ENCODE results near the gene CLEC16A.

CLEC16A gene

DNA sequence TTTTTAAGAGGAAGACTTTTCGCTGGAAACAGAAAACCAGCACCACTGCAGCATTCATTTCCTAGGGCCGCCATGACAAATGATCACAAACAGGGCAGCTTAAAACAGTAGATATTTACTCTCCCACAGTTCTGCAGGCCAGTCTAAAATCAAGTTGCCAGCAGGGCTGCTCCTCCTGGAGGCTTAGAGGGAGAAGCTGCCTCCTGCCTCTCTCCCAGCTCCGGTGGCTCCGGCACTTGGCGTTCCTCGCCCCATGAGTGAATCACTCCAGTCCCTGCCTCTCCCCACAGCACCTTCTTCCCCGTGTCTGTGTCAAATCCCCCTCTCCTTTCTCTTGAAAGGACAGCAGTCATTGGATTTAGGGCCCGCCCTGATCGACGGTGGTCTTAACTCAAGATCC, 239.6 kb downstream of the CLEC16A start:
- DNase-seq, result no peak

DNA sequence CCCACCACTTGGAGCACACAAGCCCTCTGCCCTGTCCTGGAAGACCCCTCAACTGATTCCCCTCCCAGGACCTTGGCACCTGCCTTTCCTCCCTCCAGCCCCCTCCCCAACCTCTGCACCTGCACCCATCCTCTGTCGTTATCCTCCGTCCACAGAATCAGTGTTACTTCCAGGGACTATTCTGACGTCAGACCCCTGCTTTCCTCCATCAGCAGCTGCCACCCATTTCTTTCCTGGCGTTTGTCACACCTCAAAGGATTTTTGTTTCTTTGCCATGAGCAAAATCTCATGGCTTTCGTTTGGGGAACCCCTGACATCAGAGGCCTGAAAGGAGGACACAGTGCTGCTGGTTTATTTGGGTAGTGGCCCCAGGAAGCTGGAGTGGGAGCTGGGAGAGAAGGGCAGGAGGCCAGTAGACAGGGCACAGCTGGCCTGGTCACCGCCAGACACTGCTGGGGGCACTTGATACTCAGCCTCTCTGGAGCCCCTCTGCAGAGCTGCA, 243.2 kb downstream of the CLEC16A start:
- DNase-seq, result no peak

DNA sequence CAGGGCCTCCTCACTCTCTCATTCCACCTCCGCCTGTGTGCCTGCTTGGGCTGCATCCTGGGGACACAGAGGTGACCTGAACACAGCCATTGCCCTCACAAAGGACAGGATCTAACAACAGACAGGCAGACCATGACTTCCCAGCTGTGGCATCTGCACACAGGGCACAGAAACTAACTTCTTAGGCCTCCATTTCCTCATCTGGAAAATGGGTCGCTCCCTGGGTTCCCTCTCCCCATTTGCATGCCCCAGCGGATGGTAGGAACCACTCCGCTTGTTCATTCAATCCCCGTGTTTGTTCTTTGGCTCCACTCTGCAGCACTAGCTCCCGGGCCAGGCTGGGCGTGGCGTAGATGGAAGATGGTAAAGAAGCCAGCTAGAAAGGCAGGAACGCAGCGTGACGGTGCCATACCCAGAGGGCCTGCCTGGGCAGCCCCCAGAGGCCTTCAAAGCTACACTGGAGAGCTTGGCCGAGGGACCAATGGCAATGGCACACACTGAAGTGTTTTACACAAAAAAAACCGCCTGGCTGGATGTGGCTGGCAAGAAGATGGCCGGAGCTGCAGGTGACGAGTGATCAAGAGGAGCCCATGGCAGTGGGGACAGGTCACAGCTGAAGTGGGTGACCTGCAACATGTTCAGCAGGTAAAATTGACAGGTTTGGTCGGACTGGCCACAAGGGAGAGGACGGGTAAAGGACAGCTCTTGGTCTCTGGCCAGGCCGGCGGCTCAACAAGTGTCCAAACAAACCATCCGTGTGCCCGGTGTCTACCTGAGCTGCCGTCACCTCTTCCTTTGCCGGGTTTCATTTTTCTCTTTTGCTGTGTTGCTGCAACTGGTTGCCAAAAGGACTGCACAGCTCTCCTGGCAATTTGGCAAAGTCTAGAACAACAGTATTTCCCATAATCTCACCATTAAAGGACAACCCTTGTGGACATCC, 244.7 kb downstream of the CLEC16A start:
- DNase-seq, result no peak

DNA sequence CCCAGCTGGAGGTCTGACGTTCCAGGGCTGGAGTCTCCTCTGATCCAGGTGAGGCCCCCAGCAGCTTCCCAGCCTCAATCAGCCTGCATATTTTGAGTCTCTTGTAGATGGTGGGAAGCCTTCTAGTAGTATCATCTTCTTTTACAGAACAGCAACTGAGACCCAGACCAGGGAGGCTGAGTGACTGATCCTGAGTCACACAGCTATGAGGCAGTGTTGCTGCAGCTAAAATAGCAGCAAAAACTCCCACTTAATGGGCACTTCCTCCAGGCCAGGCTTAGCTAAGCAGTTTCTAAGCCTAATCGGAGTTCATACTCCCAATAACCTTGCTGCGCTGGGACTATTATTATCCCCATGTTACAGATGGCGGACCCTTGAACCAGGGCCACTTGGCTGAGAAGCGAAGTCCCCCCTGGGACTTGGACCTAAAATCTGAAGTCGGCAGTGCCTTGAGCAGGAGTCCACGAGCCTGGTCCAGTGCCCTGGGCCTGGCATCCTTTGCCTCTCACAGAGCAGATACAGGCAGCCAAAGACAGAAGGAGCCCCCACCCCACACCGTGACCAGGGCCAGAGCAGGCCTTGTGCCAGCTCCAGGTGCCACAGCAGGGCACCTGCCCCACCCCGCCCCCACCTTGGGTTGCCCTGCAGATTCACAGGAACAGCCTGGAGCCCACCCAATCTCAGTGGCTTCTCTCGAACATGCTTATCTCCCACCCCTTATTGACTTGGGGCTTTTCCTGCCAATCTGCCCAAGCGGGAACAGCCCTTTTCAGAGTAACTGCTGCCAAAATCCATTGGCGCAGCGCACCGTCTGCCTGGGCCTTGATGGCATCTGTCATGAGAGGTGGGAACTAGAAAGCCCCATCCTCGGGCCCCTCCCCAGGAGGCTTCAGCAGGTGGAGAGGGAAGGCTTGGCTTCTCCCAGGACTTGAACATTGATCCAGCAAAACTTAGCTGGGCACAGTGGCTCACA, 246.5 kb downstream of the CLEC16A start:
- DNase-seq, result peak; percentile 29

DNA sequence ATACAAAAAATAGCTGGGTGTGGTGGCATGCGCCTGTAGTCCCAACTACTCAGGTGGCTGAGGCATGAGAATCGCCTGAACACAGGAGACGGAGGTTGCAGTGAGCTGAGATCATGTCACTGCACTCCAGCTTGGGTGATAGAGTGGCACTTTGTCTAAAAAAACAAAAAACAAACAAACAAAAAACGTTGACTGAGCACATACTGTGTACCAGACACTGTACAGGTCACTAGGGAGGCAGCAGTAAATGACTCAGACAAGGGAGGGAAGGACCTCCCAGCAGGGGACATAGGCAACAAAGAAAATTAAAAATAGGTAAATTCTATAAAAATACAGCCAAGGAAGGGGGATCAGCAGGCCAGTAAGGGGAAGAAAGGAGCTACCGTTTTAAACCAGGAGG, 247.3 kb downstream of the CLEC16A start:
- no peak for DNase-seq

DNA sequence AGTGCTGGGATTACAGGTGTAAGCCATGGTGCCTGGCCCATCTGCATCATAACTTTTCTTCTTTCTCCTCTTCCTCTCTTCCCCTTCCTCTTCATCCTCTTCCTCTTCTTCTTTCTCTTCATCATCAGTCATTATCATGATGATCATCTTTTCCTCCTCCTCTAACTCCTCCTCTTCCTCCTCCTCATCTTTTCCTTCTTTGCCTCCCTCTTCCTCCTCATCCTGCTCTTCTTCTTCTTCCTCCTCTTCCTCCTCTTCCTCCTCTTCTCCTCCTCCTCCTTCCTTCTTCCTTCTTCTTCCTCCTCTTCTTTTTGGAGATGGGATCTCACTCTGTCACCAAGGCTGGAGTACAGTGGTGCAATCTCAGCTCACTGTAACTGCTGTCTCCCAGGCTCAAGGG, 249.1 kb downstream of the CLEC16A start:
- DNase-seq, result no peak

DNA sequence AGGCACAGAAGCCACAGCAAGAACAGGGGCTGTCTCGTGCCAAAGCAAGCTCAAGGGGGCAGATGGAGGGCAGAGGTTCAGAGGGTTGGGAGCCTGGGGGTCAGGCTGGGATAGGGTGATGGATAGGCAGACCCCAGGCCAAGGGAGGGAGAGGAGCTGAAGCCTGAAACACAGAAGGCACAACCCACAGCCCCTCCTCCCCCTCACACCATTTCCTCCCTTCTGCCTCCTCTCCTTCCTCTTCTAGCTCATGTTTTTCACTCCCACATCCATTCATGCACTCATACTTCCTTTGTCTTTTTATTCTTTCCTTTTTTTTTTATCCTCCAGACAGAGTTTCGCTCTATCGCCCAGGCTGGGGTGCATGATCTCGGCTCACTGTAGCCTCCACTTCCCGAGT, 250.5 kb downstream of the CLEC16A start:
- DNase-seq, result no peak

DNA sequence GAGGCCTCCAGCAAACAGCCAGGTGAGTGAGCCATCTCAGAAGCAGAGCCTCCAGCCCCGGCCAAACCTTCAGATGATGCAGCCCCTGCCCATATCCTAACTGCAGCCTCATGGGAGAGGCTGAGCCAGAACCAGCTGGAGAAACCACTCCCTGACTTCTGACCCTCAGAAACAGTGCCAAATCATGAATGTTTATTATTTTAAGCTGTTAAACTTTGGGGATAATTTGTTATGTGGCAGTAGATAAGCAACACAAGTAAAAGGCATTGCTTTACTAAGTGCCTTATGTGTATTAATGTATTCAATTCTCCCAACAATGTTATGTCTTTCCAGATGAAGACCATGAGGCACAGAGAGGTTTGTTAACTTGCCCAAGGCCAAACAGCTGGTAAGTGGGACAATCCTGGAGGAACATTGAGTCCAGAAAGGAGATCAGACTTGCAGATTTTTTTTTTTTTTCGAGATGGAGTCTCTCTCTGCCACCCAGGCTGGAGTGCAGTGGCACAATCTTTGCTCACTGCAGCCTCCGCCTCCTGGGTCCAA, 252.0 kb downstream of the CLEC16A start:
- DNase-seq, result no peak

DNA sequence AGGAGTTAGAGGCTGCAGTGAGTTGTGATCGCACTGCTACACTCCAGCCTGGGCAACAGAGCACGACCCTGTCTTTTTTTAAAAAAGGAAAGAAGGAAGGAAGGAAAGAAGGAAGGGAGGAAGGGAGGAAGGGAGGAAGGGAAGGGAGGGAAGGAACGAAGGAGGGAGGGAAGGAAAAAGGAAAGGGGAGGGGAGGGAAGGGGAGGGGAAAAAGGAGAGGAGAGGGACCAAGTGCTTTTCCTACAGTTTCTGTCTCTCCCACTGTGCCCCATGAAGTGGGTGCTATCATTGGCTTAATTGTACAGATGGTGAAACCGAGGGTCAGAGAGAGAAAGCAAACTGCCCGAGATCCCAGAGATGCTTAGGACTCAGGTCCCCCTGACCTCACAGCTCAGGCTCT, 254.0 kb downstream of the CLEC16A start:
- no peak for DNase-seq

DNA sequence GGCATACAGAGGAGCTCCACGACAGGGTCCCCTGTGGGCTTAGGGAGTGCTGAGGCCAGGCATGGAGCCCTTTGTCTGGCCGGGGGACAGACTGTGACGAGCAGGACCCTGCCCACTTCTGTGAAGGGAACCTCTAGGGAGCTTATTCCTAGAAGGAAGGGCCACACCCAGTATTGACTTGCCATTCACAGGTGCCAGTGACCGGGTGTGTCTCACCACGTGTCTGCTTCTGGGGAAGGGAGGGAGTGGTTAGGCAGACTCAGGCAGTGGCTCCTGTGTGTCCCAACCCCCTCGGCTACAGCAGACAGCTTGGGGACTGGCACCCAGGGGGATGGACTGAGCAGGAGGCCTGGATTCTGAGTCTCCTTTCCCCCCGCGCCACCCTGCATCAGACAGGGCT, 254.5 kb downstream of the CLEC16A start:
- DNase-seq, result peak; percentile 88

DNA sequence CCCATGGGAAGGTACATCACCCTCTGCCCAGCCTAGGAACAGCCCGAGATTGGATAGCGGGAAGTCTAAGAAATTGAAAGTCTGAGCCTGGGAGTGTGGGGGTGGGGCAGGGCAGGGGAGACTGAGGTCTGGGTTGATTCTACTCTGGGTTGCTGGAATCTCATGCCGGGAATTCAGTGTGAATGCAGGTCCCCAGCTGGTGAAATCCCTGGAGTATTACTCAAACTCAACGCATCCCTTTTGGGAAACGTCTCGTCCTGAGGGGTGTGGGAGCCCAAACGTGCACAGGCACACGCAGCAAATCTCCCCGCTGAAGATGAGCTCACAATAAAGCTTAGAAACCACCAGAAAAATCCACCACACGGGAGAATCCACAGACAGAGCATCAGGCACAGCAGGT, 256.2 kb downstream of the CLEC16A start:
- no peak for DNase-seq

DNA sequence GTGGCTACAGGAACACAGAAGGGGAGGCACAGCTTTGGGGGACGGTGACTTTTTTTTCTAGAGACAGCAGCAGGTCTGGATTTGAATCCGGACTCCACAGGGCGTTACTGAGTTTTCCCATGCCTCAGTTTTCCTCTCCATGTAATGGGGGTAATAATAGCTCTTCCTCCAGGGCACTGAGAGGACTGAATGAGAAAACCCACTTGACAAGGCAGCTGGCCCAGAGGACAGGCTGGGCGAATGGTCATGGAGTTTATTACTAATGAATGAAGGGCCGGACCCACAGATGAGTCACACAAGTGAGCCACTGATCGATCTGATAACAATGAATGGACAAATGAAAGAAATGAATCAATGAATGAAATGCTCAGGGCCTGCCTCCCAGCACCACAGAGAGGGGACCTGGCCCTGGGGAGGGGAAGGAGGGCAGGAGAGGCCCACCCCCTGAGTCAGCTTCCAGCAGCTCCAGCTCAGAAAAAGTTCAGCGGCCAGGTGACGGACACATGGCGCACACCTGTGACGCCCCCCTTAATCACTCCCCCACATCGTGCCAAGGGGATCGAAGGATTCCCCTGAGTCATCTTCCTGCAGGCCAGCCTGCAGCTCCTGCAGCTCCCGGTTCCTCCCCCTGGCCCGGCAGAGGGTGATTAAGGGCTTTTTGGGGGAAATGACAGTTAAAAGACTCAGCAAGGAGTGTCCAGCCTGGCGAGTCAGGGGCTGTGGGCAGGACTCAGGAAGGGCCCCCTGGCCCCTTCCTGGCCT, 257.3 kb downstream of the CLEC16A start:
- DNase-seq, result peak; percentile 70

DNA sequence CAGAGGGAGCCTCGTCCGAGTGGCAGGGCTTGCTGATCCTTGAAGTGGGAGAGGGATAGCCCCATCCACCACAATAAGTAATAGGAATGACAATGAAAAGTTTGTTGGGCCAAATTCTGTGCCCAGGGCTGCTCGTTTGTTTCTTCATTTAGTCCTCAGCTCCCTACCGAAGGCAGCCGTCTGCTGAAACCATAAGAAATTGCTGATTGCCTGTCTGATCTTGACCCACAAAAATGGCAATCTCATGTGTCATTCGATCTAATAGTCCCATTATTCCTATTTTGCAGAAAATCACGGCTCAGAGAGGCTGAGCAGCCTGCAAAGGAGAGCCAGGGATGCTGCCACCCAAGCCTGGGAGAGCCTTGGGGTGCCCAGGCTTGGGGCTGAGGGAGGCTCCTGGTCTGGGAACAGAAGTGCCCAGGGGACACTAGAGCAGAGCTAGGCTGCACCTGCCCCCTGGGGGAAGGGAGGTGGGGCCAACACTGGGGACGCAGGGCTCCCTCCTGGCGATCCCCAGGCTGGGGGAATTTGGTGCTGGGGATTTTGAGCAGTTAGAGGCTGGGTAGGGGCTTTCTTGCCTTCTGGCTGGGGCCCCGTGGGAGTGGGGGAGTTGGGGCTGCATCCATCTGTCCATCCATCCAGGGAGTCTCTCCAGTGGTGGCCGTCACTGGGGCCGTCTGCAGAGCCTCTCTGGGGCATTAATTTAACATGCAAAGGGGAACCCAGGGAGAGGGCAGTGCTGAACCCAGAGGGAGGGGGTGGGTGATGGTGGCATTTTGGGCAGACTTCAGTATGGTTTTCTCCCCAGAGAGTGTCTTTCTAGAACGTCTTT, 258.1 kb downstream of the CLEC16A start:
- no peak for DNase-seq

DNA sequence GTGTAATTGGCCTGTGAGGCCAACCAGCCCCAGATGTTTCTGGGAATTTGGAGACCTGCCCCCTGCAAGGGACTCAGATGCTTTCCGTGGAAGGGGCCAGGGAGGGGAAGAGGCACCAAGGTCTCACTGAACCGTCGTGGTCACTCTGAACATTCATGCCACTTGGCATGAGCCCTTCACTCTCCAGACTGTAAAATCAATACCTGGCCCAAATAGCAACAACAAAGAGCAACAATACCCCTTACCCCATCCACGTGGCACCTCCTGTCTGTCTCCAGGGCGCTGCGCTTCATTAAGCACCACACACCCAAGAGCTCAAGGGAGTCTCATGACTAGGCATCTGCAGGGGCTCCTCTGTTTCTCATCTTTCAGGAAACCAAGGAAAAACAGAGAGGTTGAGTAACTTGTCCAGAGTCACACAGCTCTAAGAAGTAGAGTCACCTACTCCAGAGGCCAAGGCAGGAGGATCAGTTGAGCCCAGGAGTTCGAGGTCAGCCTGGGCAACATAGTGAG, 258.8 kb downstream of the CLEC16A start:
- no peak for DNase-seq

DNA sequence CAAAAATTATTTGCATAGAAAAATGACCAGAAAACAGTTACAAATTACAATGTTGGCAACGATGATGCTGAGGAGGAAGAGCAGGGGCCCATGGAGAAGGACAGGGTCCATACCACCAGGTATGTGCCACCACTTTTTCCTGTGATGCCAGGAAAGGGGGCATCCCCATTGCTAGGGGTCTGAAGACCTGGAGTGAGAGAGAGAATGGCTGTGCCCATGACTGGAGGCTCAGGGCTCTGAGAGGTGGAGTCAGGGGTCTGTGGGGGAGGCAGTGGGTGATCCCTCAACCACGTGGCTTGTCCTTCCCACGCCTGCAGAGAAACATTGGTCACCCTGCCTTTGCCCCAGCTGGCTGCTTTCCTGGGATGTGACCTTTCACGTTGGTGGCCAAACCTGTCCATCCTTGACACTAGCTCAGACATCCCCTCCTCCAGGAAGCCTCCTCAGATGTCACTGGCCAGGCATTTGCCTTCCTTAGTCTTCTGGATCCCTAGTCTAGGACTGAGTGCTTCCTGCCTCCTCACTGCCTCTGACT, 260.2 kb downstream of the CLEC16A start:
- no peak for DNase-seq

DNA sequence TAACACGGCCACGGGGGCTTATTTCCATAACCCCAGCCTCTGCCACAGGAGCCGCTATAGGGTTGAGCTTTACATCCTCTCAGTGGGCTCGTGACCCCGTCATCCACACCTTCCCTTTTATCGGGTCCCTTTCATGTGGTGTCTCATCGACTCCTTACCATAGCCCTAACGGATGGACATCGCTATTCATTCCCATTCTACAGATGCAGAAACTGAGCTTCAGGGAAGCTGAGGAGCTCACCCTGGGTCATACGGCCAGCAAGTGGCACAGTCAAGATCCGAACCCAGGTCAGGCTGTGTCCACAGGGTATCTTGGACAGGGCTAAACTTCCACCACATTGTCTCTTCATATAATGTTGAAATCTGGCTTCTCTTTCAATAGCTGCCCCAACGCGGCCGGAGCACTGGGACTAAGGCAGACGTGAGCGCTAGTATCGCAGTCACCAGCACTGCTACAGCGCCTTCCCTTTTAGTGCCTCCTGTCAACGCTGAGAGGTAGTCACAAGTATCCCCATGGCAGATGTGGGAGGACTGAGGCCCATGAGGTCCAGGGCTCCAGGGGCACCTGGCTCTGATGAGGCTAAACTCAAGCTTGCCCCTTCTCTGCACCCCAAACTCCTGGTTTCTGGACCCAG, 260.8 kb downstream of the CLEC16A start:
- DNase-seq, result no peak

DNA sequence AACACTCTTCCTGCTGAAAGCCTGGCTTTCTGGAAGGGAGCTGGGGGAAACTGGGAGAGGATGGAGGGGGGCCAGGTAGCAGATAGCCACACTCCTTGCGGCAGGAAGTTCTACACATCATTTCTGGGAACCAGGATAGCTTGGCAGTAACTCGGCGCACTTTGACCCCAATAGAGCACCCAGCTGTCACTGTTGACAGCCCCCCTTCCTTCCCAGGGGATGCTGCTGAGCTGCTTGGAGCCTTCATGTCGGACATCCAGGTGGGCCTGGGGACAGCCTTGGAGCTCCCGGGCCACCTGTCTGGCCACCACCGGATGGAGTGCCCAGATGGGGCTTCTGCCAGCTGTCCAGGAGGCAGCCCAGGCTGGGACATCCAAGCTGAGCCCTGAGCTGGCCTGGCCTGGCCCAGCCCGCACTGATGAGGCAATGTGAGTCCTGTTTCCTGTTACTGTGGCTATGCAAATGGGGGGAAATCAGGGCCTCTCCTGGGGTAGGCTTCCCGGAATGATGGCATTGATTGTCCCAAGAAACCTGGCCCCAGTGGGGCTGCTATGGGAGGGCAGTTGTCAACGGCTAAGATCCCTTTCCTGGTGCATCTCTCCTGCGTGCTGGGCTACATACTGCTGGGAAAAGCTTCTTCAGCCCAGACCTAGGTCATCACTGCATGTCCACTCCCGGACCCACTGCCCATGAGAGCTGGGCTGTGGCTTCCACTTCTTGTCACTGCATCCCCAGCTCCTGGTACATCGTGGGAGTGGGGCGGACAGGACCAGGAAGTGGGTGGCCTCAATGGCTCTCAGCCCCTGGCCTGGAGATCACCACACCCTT, 261.6 kb downstream of the CLEC16A start:
- DNase-seq, result no peak

DNA sequence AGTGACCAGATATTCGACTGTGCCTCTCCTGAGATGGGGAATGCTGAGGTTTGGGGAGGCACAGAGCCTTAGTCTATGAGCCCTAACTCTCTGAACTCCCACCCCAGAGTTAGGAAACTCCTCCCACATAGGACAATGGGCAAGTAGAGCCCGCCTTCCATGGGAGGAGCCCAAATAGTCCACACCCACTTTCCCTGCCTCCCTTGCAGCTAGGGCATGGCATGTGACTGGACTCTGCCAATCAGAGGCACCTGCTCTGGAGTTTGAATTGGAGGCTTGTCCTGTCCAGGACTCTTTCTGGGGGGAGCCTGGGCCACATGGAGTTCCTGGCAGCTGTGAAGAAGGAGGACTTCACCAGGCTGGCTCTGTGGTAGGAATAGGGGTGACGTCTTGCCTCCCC, 263.3 kb downstream of the CLEC16A start:
- peak; percentile 22 for DNase-seq

DNA sequence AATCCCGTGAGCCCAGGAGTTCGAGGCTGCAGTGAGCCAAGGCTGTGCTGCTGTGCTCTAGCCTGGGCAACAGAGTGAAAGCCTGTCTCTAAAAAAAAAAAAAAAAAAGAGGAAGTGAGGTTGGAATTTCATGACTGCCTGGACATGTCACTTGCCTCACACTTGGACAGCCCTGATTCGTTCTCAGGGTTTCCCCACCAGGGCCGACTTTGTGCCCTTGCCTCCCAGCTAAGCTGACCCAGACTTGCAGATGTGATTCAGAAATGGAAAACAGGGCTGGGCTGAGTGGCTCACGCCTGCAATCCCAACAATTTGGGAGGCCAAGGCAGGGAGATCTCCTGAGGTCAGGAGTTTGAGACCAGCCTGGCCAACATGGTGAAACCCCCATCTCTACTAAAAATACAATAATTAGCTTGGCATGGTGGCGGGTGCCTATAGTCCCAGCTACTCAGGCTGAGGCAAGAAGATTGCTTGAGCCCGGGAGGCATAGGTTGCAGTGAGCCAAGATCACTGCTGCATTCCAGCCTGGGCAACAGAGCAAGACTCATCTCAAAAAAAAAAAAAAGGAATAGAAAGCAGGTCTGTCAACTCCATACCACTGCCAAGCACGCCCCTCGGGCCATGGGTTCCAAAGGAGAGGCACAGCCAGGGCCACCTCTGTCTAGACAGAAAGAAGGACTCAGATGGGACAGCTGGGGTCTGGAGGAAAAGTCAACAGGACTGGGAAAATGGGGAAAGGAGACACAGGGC, 264.7 kb downstream of the CLEC16A start:
- no peak for DNase-seq
